Upper lobe of left lung (tissue), 6 donors: Measurements from ENCODE around the gene EXOC6B. TPM values are rescaled to one million over a fixed set of nuclear protein-coding genes. Genes with fewer than 3 reads are reported as not detected.

ENCODE experiments used
- ATAC-seq, 2 donors: fragments of 200-7000 bp; cut with Tn5 transposase; one replicate each; pipeline ENCODE4 v1.9.1; 2022; ENCODE audit warnings: mild to moderate bottlenecking in 2 of 2, moderate library complexity in 2 of 2; ENCODE audit not compliant: low FRiP score in 2 of 2
- DNase-seq, 2 donors: peaks; one replicate each; pipeline ENCODE4 v3.0.0-alpha.2; 2019 to 2020
- H3K27ac ChIP-seq, 4 donors: fragments of 200-600 bp; sonication (generic); one replicate each; pipeline ENCODE4 v1.5.1; 2016 to 2019
- H3K27me3 ChIP-seq, 4 donors: fragments of 200-600 bp; sonication (generic); one replicate each; pipeline ENCODE4 v1.5.1; 2017 to 2019
- H3K36me3 ChIP-seq, 4 donors: fragments of 200-600 bp; sonication (generic); one replicate each; pipeline ENCODE4 v1.5.1; 2016 to 2019
- H3K4me1 ChIP-seq, 4 donors: fragments of 200-600 bp; sonication (generic); one replicate each; pipeline ENCODE4 v1.5.1; 2018 to 2019
- H3K4me3 ChIP-seq, 4 donors: fragments of 200-600 bp; sonication (generic); one replicate each; pipeline ENCODE4 v1.5.1; 2017 to 2019; ENCODE audit warnings: mild to moderate bottlenecking in 2 of 4, moderate library complexity in 1 of 4
- H3K9me3 ChIP-seq, 4 donors: fragments of 200-600 bp; sonication (generic); one replicate each; pipeline ENCODE4 v1.5.1; 2018 to 2019
- CTCF ChIP-seq, 6 experiments: fragments of 450-650 bp in 4 of 6; fragments of 200-600 bp in 2 of 6; sonication (generic) in 2 of 6; IDR thresholded peaks; one replicate each; pipeline ENCODE4 v1.5.1; 2016 to 2019; ENCODE audit warnings: antibody characterized with exemption in 6 of 6
- EP300 ChIP-seq, 4 donors: sonication (generic); formaldehyde crosslinking; IDR thresholded peaks; one replicate each; pipeline ENCODE4 v1.5.1; 2017; ENCODE audit warnings: antibody characterized with exemption in 4 of 4, control low read depth in 2 of 4
- POLR2A ChIP-seq, 4 donors: fragments of 450-650 bp; IDR thresholded peaks; one replicate each; pipeline ENCODE4 v1.5.1; 2016 to 2017; ENCODE audit warnings: antibody characterized with exemption in 4 of 4, mild to moderate bottlenecking in 2 of 4
- POLR2AphosphoS5 ChIP-seq, 2 donors: sonication (generic); formaldehyde crosslinking; IDR thresholded peaks; one replicate each; pipeline ENCODE4 v1.5.1; 2017; ENCODE audit warnings: antibody characterized with exemption in 2 of 2
- WGBS, 2 donors: methylation state at CpG; one replicate each; pipeline ENCODE4 v1.1.5; 2017 to 2018; 5-methylcytosine and 5-hydroxymethylcytosine counted together
- total RNA-seq, 6 donors: library from RNA; depleted of rRNA in 4 of 6; stranded (reverse); fragments of >200 nt in 4 of 6; gene quantifications; one replicate each; pipeline versions ENCODE4 v1.1.0 to v1.2.1, GENCODE V29; 2016 to 2021
- donor health status: DM: no; HTN: no; CAD: no; lungs with moderate emphysema.
- donor health status: DM: no; HTN: yes; CAD: no; lungs with severe emphysema.

The EXOC6B gene
- total RNA-seq, 6 donors from 2014 or later = 11.0 to 56.6 (median 24.0) TPM

- WGBS, 2 donors = 93 to 100% methylated on average over 2 of the region's 2 CpGs
Observed at GRCh38 chr2:72181616-72182015, 644.2 kb downstream of the EXOC6B start.

GRCh38 chr2:72180351-72180750, 645.5 kb downstream of the EXOC6B start:
- TF ChIP-seq POLR2A (IDR thresholded peaks at IDR 0.05) = no peak
- TF ChIP-seq CTCF (IDR thresholded peaks at IDR 0.05) = no peak
- no peak for TF ChIP-seq EP300 (IDR thresholded peaks at IDR 0.05)
- TF ChIP-seq POLR2AphosphoS5 (IDR thresholded peaks at IDR 0.05) = no peak
- WGBS, 2 donors = 91 to 100% methylated on average over 1 of the region's 1 CpG
- no peaks in the 10 kb centered on the region for H3K4me1 ChIP-seq
- H3K27ac ChIP-seq = no peak overlapping the region
- DNase-seq = no peak
- H3K36me3 ChIP-seq = peaks cover 0 to 28% (median 9%) of the 10 kb centered on the region in 4 donors
- H3K9me3 ChIP-seq = no peaks in the 10 kb centered on the region
- no peak overlapping the region for H3K4me3 ChIP-seq
- ATAC-seq = no peak
- no peaks in the 10 kb centered on the region for H3K27me3 ChIP-seq

More at GRCh38 chr2:72181616-72182015, 644.2 kb downstream of the EXOC6B start:
- DNase-seq (no peak), ATAC-seq (no peak)
- peaks cover 0 to 28% (median 9%) of the 10 kb centered on the region in 4 donors for H3K36me3 ChIP-seq
- H3K4me1 ChIP-seq = no peaks in the 10 kb centered on the region
- no peak overlapping the region for H3K27ac ChIP-seq
- H3K9me3 ChIP-seq = no peaks in the 10 kb centered on the region
- TF ChIP-seq EP300 (IDR thresholded peaks at IDR 0.05) (no peak), POLR2AphosphoS5 (IDR thresholded peaks at IDR 0.05) (no peak), CTCF (IDR thresholded peaks at IDR 0.05) (no peak), POLR2A (IDR thresholded peaks at IDR 0.05) (no peak)
- H3K4me3 ChIP-seq = no peak overlapping the region
- H3K27me3 ChIP-seq = no peaks in the 10 kb centered on the region

- Histone ChIP-seq H3K4me1 (no peaks in the 10 kb centered on the region), H3K9me3 (no peaks in the 10 kb centered on the region), H3K4me3 (no peak overlapping the region), H3K27me3 (no peaks in the 10 kb centered on the region), H3K27ac (no peak overlapping the region), H3K36me3 (peaks cover 0 to 28% (median 9%) of the 10 kb centered on the region in 4 donors)
- WGBS, 2 donors = 97 to 98% methylated on average over 2 of the region's 2 CpGs
- DNase-seq (no peak), ATAC-seq (no peak)
- TF ChIP-seq POLR2AphosphoS5 (IDR thresholded peaks at IDR 0.05) (no peak), POLR2A (IDR thresholded peaks at IDR 0.05) (no peak), CTCF (IDR thresholded peaks at IDR 0.05) (no peak), EP300 (IDR thresholded peaks at IDR 0.05) (no peak)
Observed at GRCh38 chr2:72178551-72178950, 647.3 kb downstream of the EXOC6B start.

- peaks cover 0 to 28% (median 9%) of the 10 kb centered on the region in 4 donors for H3K36me3 ChIP-seq
Observed at GRCh38 chr2:72176281-72176680, 649.6 kb downstream of the EXOC6B start.

More at GRCh38 chr2:72176281-72176680, 649.6 kb downstream of the EXOC6B start:
- no peaks in the 10 kb centered on the region for H3K4me1 ChIP-seq
- no peak overlapping the region for H3K4me3 ChIP-seq
- 68 to 72% methylated on average over 1 of the region's 1 CpG for WGBS, 2 donors
- H3K9me3 ChIP-seq = no peaks in the 10 kb centered on the region
- ATAC-seq (no peak), DNase-seq (no peak)
- no peak for TF ChIP-seq POLR2A (IDR thresholded peaks at IDR 0.05)
- no peak for TF ChIP-seq EP300 (IDR thresholded peaks at IDR 0.05)
- no peak for TF ChIP-seq CTCF (IDR thresholded peaks at IDR 0.05)
- TF ChIP-seq POLR2AphosphoS5 (IDR thresholded peaks at IDR 0.05) = no peak
- no peak overlapping the region for H3K27ac ChIP-seq
- no peaks in the 10 kb centered on the region for H3K27me3 ChIP-seq
